ENCODE results near the gene SLCO2A1. TPM values are rescaled to one million over a fixed set of nuclear protein-coding genes. Genes with fewer than 3 reads are reported as not detected.

The SLCO2A1 gene
- total RNA-seq, 4 donors from 2014 or later = 3.3 to 18.9 (median 6.0) TPM

DNA sequence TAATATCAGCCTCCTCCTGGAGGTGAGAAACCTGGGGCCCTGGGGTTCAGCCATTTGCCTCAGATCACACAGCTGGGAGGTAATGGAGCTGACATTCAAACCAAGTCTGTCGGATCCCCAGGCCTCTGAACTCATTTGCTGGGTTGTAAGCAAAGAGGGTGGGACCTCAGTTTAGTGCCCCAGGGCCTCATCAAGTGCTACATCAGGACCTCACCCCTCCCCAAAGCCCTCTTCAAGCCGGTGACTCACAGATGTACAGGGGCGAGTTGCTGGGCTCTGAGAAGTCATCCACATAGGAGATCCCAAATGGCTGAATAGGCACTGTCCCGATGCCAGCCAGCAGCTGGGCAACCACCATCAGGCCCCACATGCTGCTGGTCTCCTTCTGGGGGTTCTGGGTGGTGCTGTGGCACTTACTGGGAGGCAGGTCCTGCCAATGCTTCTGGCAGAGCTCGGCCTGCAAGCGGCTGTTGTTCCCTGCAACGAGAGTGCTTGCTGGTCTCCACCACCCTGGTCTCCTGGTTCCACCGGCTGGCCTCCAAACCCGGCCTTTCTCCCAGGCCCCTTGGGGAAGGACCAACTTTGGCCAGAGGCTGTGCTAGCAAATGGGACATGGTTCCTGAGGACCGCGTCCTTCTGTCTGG lies 74.9 kb downstream of the SLCO2A1 start:
- TF ChIP-seq, protein P1, sequence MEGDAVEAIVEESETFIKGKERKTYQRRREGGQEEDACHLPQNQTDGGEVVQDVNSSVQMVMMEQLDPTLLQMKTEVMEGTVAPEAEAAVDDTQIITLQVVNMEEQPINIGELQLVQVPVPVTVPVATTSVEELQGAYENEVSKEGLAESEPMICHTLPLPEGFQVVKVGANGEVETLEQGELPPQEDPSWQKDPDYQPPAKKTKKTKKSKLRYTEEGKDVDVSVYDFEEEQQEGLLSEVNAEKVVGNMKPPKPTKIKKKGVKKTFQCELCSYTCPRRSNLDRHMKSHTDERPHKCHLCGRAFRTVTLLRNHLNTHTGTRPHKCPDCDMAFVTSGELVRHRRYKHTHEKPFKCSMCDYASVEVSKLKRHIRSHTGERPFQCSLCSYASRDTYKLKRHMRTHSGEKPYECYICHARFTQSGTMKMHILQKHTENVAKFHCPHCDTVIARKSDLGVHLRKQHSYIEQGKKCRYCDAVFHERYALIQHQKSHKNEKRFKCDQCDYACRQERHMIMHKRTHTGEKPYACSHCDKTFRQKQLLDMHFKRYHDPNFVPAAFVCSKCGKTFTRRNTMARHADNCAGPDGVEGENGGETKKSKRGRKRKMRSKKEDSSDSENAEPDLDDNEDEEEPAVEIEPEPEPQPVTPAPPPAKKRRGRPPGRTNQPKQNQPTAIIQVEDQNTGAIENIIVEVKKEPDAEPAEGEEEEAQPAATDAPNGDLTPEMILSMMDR (IDR thresholded peaks at IDR 0.05) = no peak
- TF ChIP-seq POLR2A (IDR thresholded peaks at IDR 0.05) = no peak
- 67% methylated on average over 2 of the region's 11 CpGs; no CpG with 5 or more reads in 1 of the 2 donors for WGBS, 2 donors
- Histone ChIP-seq H3K27me3 (no peaks in the 10 kb centered on the region), H3K27ac (no peak overlapping the region), H3K9me3 (no peaks in the 10 kb centered on the region), H3K4me3 (no peak overlapping the region), H3K4me1 (peaks cover 0 to 9% (median 0%) of the 10 kb centered on the region in 3 donors), H3K36me3 (peaks cover 0 to 27% (median 0%) of the 10 kb centered on the region in 3 donors)
- no peak for DNase-seq
- intact Hi-C loops (cut with DNase I) = no loop called here

DNA sequence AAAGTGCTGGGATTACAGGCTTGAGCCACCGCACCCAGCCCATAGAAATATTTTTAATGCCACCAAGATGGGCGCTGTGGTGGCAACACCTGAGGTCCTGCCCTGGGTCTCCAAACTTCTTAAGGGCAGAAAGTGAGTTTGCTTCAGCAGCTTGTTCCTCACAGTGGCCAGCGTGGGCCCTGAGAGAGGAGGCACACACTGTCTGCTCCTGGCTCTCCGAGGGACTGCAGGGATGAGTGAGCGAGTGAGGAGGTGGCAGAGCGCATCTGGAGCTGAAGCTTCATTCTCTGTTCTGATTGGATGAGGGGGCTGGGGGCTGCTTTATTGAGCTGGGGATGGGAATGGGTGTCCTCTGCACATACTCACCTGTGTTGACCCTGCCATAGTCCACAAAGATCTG lies 76.4 kb downstream of the SLCO2A1 start:
- Histone ChIP-seq H3K4me1 (peaks cover 0 to 25% (median 5%) of the 10 kb centered on the region in 3 donors), H3K36me3 (peaks cover 0 to 27% (median 0%) of the 10 kb centered on the region in 3 donors), H3K4me3 (no peak overlapping the region), H3K27ac (no peak overlapping the region), H3K27me3 (no peaks in the 10 kb centered on the region), H3K9me3 (no peaks in the 10 kb centered on the region)
- DNase-seq = no peak
- TF ChIP-seq POLR2A (IDR thresholded peaks at IDR 0.05) = no peak
- TF ChIP-seq, protein P1 (IDR thresholded peaks at IDR 0.05) = no peak
- intact Hi-C loops (cut with DNase I) = no loop called here
- WGBS, 2 donors = 92% methylated on average over 4 to 5 of the region's 6 CpGs

DNA sequence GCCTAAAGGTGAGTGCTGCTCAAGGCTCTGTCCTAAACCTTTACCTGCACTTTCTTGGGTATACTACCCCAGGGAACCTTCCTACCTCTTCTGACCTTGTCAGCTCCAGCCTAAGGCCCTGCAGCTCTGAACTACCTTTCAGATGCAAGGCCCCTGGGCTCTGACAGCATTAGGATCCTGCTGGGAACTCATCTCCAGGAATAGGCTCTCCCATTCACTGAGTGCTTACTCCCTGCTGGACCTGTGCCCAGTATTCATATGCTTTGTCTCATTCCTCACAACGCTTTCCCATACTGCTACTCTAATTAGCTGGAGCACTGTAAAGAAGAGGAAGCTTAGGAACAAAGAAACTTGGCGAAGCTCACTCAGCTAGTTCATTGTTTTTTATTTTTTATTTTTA lies 80.3 kb downstream of the SLCO2A1 start:
- Histone ChIP-seq H3K9me3 (no peaks in the 10 kb centered on the region), H3K36me3 (peaks cover 0 to 16% (median 0%) of the 10 kb centered on the region in 3 donors), H3K4me1 (peaks cover 17 to 53% (median 18%) of the 10 kb centered on the region in 3 donors), H3K27me3 (no peaks in the 10 kb centered on the region), H3K27ac (peak overlapping the region in 3 of 4 donors; percentile 41 to 59 (median 46)), H3K4me3 (no peak overlapping the region)
- intact Hi-C loops (cut with DNase I) = no loop called here
- 35 to 46% methylated on average over 2 of the region's 2 CpGs for WGBS, 2 donors
- no peak for DNase-seq
- TF ChIP-seq, protein P1 (IDR thresholded peaks at IDR 0.05) = no peak
- TF ChIP-seq POLR2A (IDR thresholded peaks at IDR 0.05) = no peak

DNA sequence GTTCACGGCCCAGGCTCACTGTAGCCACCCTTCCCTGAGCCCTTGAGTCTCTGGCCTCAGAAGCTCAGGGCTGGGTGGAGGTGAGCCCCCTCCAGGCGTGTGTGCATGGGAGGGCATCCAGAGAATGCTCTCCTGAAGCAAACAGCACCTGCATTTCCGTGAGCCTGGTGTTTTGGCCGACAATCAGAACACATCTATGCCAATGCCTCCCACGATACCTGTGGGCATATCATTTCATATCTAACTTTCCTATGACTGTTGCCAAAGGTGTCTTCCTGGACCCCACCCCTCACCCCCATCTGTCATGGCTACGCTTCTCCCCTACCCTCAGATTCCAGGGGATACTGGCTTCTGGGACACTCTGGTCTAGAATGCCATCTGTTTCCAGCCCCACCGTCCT lies 80.7 kb downstream of the SLCO2A1 start:
- 55 to 58% methylated on average over 5 to 6 of the region's 7 CpGs for WGBS, 2 donors
- Histone ChIP-seq H3K9me3 (no peaks in the 10 kb centered on the region), H3K27ac (peak overlapping the region in 3 of 4 donors; percentile 41 to 59 (median 46)), H3K27me3 (no peaks in the 10 kb centered on the region), H3K4me3 (no peak overlapping the region), H3K4me1 (peaks cover 22 to 58% (median 22%) of the 10 kb centered on the region in 3 donors), H3K36me3 (peaks cover 0 to 13% (median 0%) of the 10 kb centered on the region in 3 donors)
- intact Hi-C loops (cut with DNase I) = no loop called here
- no peak for TF ChIP-seq POLR2A (IDR thresholded peaks at IDR 0.05)
- TF ChIP-seq, protein P1 (IDR thresholded peaks at IDR 0.05) = no peak
- no peak for DNase-seq

DNA sequence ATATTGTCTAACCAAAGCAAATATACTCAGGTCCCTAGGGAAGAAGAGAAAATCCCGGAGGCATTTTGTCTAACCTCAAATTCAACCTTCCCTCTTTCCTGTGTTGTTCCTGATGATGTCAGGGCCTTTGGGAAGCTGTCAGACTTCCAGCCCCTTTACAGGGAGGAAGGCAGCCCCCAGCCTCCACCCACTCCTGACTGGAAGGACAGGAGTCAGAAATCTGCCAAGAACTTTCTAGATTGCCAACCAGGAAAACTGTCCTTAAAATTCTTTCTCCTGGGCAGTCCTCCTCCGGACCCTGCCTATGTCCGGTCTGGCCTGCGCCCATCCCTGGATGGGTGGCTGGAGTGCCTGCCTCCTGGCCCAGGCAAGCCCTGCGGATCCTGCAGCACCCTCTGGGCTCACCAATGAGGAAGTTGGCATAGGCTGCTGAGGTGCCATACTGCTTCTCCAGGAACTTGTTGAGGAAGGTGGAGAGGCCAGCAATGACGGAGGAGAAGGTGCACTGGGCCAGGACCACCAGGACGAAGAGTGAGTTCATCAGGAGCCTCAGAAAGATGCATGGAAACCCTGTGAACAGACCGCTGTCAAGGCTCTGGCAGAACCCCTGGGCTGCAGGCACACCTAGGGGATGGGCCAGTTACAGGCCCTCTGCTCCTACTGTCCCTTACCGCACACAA lies 81.5 kb downstream of the SLCO2A1 start:
- no peak overlapping the region for H3K4me3 ChIP-seq
- TF ChIP-seq, protein P1 (IDR thresholded peaks at IDR 0.05) = no peak
- TF ChIP-seq POLR2A (IDR thresholded peaks at IDR 0.05) = no peak
- H3K4me1 ChIP-seq = peaks cover 25 to 65% (median 29%) of the 10 kb centered on the region in 3 donors
- H3K9me3 ChIP-seq = no peaks in the 10 kb centered on the region
- no peaks in the 10 kb centered on the region for H3K27me3 ChIP-seq
- no peak for DNase-seq
- H3K27ac ChIP-seq = peak overlapping the region in 3 of 4 donors; percentile 41 to 59 (median 46)
- 70 to 72% methylated on average over 4 of the region's 9 CpGs for WGBS, 2 donors
- peaks cover 0 to 8% (median 0%) of the 10 kb centered on the region in 3 donors for H3K36me3 ChIP-seq
- intact Hi-C loops (cut with DNase I) = no loop called here
